Activated CD4-positive, alpha-beta T cell treated with anti-CD3 and anti-CD28 coated beads, Interleukin-2, amount 50 U/mL, for 24 hours (primary cell): ENCODE data around the gene HYOU1.
A peak's percentile ranks its signal among the peaks of the same experiment; 100 is the strongest.
"Not testable (repeated sequence)": the region's sequence is repeated elsewhere in the genome, so short reads cannot be mapped to it uniquely, and the experiment has no call there.

ENCODE experiments used
- DNase-seq, 2 donors: peaks; one replicate each; pipeline ENCODE4 v3.0.0-alpha.2; 2020; ENCODE audit warnings: low read depth in 1 of 2, low spot score in 1 of 2

The HYOU1 gene

DNA sequence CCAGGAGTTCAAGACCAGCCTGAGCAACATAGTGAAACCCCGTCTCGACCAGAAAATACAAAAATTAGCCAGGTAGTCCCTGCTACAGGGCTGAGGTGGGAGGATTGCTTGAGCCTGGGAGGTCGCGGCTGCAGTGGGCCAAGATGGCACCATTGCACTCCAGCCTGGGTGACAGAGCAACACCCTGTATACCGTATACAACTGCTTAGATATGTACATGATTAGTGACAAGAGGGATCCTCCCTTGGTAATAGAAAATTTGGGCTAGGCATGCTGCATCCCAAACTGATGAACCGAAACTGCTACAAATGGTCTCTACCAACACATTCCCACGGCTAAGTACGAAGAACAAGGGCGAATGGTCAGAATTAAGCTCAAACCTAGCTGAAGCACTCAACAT lies 14.1 kb downstream of the HYOU1 start:
- DNase-seq, result no peak

DNA sequence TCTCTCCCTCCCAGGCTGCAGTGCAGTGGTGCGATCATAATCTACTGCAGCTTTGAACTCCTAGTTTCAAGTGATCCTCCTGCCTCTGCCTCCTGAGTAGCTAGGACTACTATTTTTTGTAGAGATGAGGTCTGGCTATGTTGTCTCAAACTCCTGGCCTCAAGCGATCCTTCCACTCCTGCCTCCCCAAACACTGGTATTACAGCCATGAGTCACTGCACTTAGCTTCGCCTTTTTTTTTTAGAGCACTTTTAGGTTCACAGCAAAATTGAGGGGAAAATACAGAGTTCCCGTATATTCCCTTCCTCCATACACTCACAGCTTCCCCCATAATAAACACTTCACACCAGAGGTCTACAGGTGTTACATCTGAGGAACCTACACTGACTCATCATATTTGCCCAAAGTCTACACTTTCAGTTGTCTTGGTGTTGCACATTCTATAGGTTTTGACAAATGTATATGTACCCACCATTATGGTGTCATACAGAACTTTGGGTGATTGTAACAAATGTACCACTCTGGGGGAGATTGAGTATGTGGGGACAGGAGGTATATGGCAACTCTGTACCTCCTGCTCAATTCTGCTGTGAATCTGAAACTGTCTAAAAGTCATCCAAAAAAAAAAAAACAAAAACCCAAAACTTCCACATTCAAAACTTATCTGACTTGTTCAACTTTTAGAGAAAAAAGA lies 15.0 kb downstream of the HYOU1 start:
- DNase-seq, result no peak

DNA sequence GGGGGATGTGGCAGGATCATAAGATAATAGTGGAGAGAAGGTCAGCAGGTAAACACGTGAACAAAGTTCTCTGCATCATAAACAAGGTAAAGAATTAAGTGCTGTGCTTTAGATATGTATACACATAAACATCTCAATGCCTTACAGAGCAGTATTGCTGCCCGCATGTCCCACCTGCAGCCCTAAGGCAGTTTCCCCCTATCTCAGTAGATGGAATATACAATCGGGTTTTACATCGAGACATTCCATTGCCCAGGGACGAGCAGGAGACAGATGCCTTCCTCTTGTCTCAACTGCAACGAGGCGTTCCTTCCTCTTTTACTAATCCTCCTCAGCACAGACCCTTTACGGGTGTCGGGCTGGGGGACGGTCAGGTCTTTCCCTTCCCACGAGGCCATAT lies 17.5 kb downstream of the HYOU1 start:
- DNase-seq, result not testable (repeated sequence)

DNA sequence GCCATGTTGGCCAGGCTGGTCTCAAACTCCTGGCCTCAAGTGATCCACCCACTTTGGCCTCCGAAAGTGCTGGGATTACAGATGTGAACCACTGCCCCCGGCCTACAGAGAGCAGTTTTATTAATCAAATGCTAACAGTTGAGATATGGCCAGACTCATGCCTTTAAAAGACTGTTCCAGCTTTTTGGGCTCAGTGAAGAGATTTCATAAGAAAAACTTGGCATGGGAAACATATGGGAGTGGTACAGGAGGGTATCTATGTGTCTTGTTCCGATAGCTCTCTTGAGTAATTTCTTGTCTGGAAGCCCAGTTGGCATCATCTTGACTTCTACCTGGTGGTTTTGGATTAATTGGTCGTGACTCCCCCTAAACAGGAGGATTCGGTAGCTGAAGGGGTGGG lies 18.1 kb downstream of the HYOU1 start:
- no peak for DNase-seq

DNA sequence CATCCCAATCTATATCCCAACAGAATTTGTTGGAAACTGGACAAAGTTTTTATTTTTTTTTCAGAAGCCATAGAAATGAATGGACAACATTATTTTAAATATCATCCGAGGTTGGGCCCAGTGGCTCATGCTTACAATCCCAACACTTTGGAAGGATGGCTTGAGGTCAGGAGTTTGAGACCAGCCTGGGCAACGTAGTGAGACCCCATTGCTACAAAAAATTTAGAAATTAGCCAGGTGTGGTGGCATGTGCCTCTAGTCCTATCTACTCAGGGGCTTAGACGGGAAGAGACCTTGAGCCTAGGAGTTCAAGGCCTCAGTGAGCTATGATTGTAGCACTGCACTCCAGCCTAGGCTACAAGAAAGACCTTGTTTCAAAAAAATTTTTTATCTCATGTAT lies 22.2 kb downstream of the HYOU1 start:
- no peak for DNase-seq

DNA sequence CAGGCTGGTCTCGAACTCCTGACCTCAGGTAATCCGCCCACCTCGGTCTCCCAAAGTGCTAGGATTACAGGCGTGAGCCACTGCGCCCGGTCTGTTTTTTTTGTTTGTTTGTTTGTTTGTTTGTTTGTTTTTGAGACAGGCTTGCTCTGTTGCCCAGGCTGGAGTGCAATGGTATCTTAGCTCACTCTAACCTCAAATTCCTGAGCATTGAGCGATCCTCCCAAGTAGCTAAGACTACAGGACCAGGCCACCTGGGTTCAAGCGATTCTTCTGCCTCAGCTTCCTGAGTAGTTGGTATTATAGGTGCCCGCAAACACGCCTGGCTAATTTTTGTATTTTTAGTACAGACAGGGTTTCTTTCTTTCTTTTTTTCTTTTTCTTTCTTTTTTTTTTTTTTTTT lies 23.6 kb downstream of the HYOU1 start:
- DNase-seq, result not testable (repeated sequence)

DNA sequence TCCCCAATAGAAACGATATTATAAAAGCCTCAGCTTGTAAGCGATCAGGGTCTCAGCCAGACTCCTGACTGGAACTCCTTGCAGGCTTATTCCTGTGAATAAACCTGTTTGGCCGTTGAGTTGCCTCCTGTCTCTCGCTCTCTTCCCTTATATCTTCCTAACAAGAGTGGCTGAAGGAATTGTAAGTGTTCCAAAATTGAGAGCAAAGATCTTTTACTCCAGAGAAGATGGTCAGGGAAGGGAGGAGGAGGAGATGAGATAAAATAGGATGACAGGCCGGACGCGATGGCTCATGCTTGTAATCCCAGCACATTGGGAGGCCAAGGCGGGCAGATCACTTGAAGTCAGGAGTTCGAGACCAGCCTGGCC lies 25.1 kb downstream of the HYOU1 start:
- no peak for DNase-seq

DNA sequence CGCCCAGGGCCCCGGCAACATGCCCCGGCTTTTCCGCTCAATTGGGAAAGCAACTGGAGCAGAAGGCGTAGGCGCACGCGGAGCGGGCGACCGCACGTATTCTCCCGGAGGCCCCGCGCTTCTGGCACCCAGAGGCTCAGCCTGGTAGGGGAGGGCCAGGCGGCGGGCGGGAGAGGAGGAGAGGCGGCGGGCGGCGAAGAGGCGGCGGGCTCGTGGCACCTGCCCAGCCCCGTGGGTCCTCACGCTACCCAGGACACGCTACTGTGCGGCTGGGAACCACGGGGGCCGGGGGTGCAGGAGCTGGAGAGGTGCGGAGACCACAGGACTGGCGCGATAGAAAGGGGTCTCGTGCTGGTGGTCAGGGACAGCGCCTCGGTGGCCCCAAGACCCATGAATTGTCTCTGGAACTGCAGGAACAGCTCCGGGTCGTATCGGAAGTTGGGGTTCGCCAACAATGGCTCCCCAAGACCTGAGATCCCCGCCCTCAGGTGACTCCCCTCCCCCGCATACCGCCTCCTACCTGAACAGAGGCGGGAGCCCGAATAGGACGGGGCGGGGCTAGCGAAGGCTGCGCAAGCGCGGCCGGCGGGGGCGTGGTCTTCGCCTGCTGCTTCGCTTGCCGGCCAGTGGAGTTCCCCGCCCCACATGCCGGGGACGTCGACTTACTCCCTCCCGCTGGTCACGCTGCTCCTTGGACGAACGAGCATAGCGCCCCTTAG lies 26.5 kb downstream of the HYOU1 start, which contains the start of gene SLC37A4:
Gene SLC37A4 (minus strand): TSS at position 549 of the 719 bp plus-strand sequence.
- DNase-seq, result peak; percentile 91 to 96

DNA sequence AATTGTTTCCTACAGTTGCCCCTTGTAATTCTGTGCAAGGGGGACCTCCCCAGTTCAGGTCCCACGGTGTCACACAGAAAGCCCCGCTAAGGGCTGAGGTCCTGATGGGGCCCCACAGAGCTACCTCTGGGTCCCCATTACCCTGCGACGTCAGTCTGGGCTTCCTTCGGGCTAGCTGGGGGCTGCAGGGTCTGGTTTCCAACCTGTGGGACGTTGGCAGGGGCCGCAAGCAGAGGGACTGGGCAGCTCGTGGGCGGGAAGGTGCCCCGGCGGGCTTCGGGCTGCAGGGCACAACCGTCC lies 27.0 kb downstream of the HYOU1 start:
- DNase-seq, result no peak

DNA sequence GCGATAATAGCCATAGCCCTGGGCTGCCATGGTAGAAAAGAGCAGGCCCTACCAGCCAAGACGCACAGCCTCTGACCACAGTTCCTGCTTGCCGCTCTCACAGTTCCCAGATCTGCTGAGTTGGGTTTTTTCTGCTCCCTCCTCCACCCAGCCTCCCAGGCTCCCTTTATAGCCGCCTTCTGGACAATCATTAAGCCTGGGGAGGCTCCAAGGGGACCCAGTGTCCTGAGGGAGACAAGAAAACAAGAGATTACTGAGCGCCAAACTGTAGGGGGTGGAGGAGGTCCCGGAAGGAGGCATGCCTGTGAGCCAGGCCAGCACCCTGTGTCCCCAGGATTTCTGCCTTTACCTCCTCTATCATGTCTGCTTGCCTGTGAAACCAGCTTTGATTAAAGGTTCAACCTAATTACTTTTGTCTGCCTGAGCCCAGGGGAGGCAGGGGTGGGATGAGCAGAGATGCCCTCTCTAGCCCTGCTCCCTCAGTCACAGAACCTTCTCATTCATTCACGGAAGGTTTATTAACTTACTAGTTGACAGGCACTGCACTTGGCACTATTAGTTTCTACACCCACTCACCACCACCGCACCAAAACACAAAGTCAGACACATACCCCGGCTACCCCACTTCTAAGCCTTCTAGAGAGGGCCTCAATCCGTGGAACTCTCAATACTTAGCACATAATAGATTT lies 27.5 kb downstream of the HYOU1 start:
- peak in 1 of 2 donors; percentile 43 for DNase-seq

DNA sequence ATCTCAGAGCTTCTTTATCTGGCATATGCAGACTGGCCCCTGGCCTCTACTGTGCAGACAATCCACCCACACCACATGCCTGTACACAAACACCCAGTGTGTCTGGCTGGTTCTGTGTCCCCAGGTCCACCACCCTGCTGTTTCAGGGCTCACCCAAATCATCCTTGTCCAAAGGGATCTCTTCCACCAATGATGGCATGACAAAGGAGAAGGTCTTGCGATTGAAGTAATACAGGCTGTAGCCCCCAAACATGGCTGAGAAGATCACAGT lies 28.0 kb downstream of the HYOU1 start:
- no peak for DNase-seq

DNA sequence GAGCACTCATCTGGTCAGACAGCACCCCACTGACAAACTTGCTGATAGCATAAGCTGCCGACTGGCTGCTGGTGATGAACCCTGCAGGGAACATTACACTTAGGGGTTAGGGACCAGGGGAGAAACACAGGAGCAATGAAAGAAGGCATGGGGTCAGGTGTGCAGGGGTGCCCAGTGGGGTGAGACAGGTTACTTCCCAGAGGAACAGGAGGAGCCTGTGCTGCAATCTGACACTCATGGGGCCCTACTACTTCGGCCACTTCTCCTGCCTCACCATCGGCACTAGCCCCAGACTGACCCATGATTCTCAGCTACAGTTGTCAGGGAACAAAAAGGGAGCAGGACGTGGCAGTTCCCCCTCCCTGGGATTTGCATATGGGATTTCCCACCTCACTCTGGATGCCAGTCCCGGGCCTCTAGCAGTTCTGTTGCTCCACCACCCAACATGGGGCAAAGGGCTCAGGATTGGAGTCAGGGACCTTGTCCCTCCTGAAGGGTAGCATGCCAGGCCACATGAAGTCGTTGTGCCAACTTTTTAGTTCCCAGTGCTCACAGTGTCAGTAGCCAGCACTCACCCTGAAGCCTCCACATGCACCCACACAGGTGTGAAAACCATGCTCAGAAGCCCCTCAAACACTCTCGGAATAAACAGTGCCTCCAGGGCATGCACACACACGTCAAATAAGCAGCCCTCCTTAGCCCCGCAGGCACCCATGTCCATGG lies 28.5 kb downstream of the HYOU1 start:
- no peak for DNase-seq

DNA sequence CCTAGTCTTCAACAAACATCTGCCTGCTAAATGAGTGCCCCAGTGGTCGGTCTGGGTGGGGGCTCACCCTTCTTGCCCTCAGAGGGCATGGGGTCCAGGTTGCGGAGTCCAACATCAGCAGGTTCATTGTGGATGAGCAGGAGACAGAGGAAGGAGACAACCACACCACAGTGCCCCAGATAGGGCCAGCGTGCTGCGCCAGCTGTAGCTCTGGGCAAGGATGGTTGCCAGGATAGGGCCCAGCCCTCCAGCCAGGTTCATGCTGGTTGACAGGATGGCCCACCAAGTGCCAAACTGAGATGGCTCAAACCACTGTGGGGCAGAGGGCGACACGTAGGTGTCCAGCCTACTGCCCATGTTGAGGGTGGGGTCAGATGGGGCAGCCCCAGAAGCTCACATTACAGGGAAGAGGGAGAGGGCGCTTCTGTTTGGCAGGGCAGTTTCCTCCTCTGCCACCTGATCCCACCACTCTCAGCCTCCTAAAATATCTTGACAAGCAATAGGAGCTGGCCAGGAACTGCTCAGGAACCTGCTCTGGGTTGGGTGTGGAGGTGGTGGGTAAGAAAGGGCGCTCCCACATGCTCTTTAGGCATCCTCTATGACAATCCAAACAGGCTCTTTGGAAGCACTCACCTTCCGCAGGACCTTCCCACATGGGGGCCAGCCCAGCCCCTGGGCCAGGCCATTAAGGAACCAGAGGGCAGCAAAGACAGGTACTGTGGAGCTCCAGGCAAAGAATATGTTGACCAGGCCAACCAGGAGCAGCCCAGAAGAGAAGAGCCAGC lies 29.3 kb downstream of the HYOU1 start:
- DNase-seq, result no peak

DNA sequence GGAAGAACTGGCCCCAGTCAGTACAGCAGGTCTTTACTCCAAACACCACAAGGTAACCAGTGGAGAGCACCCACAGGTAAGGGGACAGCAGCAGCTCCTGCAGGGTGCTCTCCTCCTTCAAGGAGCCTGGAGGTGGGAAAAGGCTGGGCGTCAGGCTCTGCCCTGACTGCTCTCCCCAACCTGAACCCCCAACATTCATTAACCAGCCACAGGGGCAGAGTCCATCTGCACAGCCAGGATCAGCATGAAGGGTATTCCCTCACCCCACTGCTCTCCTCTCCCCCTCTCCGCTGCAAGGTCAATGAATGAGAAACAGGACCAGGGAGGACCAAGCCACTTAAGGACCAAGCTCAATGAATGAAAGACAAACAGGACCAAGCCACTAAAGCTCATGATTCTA lies 30.0 kb downstream of the HYOU1 start:
- no peak for DNase-seq

DNA sequence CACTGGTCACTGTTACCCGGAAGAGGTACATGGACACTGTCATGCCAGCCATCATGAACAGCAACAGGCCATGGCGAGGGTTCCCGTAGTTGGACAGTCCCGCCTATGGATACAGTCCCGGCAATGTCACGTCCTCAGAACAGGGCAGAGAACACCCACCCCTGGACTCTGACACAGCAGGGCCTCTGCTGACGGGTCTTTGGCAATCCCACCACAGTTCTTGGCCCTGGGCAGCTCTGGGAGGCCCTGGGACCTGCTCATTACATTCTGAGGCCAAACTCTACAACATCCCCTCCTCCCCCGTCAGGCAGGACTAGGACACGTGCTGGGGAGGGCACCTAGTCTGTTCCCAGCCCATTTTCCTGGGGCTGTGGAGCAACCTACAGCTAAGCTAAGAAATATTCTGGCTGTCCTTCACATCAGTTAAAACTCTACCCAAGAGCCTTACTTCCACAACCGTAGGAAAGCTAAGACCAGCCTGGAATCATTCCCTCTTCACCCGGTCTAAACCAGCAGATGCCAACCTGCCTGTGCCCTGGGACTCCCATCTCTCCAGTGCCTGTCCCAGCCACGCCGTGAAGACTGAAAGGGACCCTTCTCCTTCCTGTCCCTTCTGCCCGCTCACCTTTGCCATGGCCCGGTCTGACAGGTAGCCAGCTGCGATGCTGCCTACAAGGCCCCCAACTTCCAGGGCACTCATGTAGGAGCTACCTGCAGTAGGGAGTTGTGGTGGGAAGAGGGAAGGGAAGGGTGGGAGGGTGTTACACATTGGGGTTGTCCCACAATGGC lies 30.8 kb downstream of the HYOU1 start:
- DNase-seq, result no peak

DNA sequence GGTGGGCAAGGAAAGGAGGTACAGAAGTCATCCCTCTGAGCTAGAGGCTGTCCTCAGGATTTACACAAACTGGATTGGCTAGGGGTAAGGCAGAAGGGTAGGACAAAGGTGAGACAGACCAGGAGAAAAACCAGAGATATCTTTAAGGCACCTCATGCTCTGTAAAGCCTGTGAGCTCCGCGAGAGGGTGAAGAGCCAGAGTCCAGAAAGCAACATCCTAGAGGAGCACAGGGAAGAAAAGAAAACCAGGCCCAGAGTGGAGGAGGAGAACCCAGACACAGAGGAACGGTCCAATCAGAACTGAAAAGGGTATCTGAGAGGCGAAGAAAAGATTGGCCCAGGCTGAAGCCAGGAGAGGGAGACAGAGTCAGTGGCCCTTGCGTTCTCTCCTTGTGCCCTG lies 31.5 kb downstream of the HYOU1 start:
- no peak for DNase-seq

DNA sequence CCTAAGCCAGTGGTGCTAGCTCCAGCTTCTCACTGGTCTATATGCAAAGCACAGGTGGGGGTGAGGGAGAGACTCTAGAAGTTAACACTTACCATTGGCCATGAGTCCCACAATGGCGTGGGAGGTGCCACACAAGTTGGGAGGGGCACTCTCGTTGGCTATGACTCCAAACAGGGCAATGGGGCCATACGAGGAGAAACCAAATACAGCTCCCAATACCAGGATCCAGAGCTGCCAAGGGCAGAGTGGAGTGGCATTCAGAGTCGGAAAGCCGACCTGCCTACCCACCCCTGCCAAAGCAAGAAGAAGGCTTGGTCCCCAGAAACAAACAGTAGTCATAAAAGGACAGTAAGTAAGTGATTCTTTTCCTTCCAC lies 31.9 kb downstream of the HYOU1 start:
- DNase-seq, result no peak

DNA sequence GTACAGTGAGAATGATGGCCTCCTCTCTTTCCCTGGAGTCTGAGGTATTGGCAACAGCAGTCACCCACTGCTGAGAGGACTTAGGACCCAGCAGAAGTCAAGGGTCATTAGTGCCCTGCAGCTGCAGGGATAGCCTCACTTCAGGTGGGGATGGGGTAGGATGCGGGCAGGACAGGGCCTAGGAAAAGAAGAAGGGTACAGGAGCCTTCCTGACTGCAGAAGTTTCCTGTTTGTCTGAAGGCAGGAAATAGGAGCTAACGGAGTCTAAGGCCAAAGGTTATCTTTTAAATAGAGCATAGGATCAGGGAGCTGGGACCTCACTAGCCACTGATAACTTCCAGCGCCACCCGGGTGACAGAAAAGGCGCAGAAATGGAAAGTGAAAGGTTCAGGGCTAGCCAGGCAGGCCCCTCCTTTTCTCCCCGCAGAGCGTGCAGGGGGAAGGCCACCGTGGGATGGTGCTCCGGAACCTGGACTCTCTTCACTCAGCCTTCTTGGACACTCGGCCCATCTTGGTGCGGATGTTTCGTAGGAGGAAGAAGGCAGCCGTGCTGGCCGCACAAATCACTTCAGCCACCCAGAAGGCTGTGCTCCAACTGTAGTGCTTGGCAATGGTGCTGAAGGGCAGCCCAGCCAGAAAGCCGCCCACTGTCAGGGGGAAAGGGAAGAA lies 32.4 kb downstream of the HYOU1 start:
- no peak for DNase-seq

DNA sequence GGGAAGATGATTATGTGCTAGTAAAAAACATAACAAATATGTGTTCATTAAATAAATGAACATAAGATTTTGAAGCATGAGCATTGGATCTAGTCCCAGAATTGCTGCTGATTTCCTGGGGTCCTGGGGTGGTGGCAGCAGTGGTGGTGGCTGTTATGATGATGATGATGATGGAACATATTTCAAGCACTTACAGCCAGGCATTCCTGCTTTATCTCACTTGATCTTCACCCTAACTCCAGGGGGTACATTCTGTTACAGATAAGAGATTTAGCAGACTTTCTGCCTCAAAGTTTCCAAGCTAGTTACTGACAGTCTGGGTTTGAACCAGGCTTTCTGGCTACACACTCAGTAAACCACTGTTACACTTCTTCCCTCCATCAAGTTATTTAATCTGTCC lies 33.3 kb downstream of the HYOU1 start:
- DNase-seq, result no peak

DNA sequence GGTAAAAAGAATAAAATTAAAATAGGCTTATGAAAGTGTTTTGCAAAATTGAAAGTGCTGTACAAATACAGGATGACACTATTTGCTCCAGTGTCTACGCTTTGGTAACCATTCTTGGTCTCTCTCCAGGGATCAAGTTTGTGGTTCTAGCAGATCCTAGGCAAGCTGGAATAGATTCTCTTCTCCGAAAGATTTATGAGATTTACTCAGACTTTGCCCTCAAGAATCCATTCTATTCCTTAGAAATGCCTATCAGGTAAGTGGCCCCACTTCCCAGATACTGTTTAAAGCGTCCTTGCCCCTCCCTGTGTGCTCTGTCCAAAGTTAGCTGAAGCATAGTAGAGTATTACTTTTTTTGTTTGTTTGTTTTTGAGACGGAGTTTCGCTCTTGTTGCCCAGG lies 35.4 kb downstream of the HYOU1 start:
- no peak for DNase-seq
